HG03175 (cell line): ENCODE results near the gene HOXD4.

Source experiments
- ATAC-seq: cut with Tn5 transposase; IDR thresholded peaks from one replicate; pipeline ENCODE4 v1.9.1; 2021; ENCODE audit warnings: mild to moderate bottlenecking, moderate library complexity; ENCODE audit not compliant: unreplicated experiment

The HOXD4 gene

DNA sequence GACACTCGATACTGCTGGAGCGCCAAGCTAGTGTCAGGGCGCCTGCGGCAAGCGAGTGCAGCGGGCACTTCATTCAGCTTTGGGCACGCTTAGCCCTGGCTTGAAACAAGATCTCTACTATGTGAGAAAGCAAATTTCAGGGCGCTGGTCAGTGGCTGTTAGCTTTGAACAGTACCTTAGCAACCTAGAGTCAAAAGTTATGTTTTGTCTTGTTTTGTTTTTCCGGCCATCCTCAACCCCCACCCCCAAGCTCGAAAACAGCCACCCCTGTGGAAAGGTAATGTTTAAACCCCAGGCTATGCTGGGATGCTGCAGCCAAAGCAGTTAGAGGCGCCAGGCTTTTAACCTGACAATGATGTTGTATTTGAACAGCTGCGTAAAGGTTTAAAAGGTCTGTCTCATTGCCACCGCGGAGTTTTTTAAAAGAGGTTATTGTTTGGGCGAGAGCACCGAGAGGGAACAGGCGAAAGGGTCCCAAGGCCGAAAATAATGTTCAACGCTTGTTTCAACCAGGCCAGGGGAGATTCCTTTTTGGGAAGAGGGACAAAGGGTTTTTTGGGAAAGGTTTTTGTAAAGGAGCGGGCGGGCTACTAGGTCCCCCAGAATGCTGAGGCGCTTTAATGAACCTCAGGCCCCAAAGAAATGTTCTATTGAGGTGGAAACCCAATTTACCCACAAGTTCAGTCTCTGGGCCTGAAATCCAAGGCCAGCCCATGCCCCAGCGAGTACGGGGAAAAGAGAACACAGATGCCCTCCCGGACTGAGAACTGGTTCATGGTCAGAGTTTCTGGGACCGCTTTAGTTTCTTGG lies 37.0 kb upstream of the HOXD4 start:
- ATAC-seq = no peak

- no peak for ATAC-seq
Observed at GRCh38 chr2:176114930-176115625, 36.3 kb upstream of the HOXD4 start.

- no peak for ATAC-seq
Observed at GRCh38 chr2:176115883-176116813, 35.2 kb upstream of the HOXD4 start, which contains the start of gene HOXD10. HOXD10 (plus strand) TSS chr2:176116778; CDS start chr2:176116834, 56 bp downstream.

DNA sequence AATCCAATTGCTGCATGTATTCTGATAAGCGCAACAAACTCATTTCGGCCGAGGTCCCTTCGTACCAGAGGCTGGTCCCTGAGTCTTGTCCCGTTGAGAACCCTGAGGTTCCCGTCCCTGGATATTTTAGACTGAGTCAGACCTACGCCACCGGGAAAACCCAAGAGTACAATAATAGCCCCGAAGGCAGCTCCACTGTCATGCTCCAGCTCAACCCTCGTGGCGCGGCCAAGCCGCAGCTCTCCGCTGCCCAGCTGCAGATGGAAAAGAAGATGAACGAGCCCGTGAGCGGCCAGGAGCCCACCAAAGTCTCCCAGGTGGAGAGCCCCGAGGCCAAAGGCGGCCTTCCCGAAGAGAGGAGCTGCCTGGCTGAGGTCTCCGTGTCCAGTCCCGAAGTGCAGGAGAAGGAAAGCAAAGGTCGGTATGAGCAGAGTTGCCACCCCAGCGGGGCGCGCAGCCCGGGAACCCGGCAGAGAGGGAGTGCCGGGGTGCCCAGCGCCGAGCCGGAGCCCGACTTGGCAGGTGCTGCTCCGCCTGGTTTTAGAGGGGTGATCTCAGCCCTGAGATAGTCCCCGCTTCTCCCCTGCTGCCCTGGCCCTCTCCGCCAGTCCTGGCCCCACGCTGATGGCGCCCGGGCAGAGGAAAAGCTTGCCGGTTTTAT lies 34.1 kb upstream of the HOXD4 start:
- no peak for ATAC-seq

DNA sequence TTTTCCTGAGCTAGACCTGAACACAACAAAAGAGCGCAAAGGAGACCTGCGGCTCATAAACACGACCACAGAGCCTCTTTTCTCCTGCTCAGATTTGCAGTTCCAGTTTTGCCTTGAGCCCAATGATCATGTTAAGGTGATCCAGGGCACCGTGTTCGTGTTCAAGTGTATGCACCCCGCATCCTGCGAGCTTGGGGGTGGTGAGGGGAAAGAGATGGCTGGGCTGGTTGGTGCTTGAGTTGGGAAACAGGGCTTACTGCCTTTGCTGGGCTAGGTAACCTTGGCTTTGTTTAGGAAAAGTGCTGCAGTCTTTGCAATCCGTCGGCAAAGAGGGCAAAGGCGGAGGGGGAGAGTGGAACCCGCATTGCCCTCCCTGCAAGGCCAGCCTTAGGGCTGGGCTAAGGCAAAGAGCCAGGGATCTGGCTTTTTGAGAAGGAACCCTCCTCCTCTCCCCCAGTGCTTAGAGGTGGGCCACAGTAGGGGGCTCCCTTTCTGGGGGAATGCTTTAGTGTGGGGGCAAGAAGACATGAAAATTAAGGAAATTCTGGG lies 33.5 kb upstream of the HOXD4 start:
- ATAC-seq = no peak

GRCh38 chr2:176118601-176119339 lies 32.6 kb upstream of the HOXD4 start:
- no peak for ATAC-seq

GRCh38 chr2:176120364-176121189 lies 30.8 kb upstream of the HOXD4 start:
- no peak for ATAC-seq

- ATAC-seq = no peak
Observed at GRCh38 chr2:176121190-176122051, 29.9 kb upstream of the HOXD4 start.

DNA sequence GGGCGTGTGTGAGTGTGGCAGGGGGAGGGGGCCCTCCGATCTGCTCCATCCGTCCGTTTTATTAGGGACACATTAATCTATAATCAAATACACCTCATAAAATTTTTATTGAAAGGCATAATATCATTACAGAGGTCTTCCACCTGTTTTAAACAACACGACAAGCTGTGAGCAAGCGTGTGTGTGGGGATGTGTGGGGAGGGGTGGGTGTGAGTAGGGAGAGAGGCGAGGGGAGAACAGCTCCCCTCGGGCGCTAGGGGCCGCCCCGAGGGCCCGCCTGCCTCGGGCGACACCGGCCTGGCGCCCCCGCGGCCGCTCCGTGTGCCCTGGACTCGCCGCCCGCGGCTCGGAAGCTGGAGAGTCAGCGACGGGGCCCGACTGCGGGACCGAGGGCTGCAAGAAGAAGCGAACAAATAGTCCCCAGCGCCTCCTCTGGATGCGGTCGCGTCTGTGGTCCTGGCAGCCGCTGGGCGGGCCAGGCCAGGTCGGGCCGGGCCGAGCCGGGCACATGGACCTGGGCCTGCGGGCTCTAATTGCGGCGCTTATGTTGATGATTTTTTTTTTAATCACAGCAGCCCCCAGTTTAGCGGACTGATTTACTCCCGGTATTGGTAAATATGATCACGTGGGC lies 29.2 kb upstream of the HOXD4 start:
- no peak for ATAC-seq

DNA sequence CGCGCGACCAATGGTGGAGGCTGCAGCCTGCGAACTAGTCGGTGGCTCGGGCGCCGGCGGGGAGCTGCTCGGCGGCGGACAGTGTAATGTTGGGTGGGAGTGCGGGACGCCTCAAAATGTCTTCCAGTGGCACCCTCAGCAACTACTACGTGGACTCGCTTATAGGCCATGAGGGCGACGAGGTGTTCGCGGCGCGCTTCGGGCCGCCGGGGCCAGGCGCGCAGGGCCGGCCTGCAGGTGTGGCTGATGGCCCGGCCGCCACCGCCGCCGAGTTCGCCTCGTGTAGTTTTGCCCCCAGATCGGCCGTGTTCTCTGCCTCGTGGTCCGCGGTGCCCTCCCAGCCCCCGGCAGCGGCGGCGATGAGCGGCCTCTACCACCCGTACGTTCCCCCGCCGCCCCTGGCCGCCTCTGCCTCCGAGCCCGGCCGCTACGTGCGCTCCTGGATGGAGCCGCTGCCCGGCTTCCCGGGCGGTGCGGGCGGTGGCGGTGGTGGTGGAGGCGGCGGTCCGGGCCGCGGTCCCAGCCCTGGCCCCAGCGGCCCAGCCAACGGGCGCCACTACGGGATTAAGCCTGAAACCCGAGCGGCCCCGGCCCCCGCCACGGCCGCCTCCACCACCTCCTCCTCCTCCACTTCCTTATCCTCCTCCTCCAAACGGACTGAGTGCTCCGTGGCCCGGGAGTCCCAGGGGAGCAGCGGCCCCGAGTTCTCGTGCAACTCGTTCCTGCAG lies 28.5 kb upstream of the HOXD4 start, which contains the start of gene HOXD9:
HOXD9 (plus strand) TSS at position 37 of the 728 bp plus-strand sequence; CDS start at position 87, 50 bp downstream.
- ATAC-seq = no peak

GRCh38 chr2:176123411-176124109 lies 27.8 kb upstream of the HOXD4 start:
- ATAC-seq = no peak

GRCh38 chr2:176124110-176124946 lies 27.0 kb upstream of the HOXD4 start:
- ATAC-seq = no peak

DNA sequence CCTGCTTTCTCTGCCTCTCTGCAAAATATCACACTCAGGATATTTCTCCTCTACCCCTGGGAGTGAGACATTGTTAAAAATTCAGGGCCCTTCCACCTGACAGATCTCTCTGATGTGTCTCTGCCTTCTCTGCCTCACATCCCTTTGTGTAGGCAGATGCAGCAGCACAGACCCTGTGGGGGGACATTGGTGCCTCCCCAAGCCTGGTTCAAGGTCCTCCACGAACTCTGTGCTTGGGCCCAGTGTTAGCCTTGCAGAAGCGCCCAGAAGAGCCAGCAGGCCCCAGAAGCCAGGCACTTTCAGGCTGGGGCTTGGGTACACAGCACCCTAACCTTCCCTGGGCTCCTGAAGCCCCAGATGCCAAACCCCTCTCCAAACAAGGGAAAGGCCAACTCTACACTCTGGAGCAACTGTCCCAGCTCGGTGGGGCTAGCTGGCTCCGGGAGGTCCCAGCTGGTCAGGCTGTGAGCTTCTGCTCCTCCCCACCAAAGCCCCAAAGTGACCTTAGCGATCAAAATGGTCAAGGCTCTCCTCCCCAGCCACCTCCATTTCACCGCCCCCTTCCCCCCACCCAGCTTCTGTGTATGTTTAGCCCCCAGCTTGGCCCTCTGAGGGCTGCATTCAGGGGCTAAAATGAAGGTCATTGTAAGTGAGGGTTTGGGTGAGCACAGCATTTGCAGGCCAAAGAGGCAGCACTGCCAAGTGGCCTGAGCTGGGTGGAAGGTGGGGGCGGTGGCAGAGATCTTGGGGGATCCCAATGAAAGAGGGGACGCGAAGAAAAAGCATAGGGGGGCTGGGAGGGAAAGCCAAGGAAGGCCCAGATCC lies 26.2 kb upstream of the HOXD4 start:
- ATAC-seq = no peak

DNA sequence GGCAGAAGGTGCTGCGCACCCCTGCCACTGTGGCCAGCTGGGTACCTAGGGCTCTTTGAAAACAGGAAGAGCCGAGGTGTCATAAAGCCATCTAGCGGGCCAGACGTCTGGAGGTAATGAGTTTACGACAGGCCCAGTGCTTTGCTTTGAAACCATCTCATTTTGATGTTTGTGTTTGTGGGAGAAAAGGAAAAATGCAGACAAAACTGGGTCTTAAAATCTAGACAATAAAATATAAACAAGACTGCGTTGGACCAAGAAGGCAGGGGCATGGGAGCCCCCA lies 25.6 kb upstream of the HOXD4 start:
- ATAC-seq = no peak
